Activated CD4-positive, CD25-positive, alpha-beta regulatory T cell treated with anti-CD3 and anti-CD28 coated beads, Interleukin-2, amount 50 U/mL, for 72 hours (primary cell): Measurements from ENCODE around the gene NUP214.
"Not testable (repeated sequence)": the region's sequence is repeated elsewhere in the genome, so short reads cannot be mapped to it uniquely, and the experiment has no call there.

Experiments
- DNase-seq: peaks from one replicate; pipeline ENCODE4 v3.0.0; 2021

NUP214 gene

DNA sequence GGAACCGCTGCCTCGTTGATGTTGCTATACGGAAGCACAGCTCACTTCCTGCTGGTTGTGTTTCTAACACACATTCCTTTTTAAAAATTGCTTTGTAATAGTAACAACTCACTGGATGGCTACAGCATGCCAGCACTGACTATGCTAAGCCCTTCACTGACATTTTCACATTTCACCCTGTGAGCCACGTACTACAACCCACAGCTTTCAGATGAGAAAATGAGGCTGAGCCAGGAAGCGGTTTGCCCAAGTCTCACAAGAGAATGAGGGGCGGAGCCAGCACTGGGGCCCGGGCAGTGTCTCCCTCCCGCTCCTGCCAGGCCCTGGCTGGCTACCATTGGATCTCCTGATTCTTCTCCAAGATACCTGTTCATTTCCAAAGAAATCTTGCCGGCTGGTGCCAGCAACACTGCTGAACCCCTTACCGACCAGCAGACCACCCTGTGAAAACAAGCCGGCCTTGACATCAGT, 112.6 kb downstream of the NUP214 start:
- peak; percentile 81 for DNase-seq

DNA sequence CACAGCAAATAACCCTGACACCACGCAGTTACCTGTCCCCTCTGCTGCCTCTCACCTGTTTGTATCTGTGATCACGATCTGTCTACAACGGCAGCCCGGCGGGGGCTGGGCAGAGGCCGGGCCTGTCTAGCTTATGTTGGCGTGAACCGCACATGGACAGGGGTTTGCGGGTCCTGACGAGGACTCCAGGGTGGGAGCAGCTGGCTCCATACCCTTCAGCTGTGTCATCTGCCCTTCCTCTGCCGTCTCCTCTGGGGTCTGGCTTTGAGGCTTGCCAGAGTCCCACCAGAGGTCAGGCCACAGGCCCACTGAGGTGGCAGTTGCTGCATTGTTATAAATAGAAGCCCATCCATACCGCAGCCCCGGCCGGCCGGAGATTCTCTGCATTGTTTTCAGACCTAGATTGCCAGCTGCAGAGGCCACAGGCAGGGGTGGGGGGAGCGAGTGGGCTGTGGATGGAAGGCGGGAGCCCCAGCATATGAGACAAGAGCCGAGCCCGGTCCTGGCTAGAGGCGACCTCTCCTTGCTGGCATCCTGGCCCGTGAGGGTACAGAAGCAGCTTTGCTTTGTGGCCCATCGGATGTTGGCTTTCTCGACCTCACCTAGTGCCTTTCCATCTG, 113.1 kb downstream of the NUP214 start:
- DNase-seq = no peak

DNA sequence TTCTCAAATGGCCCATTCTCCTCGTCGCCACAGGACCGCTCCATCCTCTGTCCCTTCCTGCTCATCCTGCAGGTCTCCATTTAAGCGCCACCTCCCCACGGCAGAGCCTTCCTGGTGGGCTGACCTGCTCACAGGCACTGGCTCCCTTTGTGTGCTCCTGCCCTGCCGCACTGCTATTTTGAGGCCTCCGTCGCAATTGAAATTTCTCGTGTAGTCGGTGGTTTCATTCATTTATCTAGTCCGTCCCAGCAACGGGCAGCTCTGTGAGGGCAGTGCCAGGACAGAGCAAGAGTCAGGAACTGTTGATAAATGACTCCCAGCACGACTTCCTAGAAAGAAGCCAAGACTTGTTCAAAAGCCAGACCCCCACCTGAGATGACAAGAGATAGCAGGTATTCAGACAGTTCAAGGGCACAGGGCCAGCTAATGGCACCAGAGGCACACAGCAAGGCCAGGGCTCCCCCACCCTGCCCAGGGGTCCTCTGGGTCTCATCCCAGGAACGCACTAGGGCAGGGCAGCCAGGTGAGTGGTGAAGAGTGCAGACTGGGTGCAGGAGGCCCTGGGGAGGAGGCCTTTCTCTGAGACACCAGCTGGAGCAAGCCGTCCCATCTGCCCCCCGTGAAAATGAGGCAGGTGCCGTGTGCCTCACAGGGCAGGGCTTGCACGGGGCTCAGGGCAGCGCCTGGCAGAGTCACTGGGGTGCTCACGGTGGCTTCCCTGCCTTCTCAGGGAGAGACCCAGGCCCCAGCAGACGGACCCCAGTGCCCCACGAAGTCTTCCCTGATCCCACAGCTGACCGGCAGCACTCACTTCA, 114.0 kb downstream of the NUP214 start:
- DNase-seq = no peak

DNA sequence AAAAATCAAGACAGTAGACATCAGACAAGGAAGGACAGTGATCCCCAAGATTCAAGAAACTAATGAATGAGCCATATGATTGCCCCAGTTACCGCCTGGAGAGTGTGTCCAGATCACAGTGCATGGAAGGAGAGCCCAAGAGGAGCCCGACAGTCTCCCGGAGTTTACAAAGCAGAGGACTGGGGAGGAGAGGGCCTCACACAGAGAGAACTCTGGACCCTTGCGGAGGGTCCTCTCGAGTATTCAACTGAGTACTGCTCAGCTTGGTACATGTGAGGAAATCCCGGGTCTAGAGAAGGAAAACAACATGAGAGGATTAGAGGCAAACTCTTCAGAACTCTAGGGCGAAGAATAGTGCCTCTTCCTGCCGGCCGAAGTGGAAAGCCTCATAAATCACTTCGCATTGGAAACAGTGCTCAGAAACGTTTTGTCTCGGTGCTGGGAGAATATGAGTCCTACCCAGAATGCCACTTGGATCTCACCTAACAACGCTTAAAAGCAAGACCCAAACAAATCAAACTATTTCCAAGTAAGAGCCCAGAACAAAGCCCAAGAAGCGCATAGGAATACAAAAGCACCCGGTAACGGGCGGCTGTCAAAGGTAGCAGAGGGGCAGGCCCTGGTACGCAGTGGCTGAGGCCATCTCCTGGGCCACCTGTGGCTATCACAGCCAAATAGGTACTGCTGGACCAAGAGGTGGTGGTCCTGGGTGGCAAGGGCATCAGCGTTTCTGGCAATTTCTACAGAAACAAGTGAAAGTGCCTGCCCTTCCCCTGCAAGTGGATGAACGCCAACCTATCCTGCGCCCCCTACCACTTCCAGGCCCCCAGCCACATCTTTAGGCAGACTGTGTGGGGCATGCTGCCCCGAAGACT, 114.9 kb downstream of the NUP214 start:
- DNase-seq = no peak

DNA sequence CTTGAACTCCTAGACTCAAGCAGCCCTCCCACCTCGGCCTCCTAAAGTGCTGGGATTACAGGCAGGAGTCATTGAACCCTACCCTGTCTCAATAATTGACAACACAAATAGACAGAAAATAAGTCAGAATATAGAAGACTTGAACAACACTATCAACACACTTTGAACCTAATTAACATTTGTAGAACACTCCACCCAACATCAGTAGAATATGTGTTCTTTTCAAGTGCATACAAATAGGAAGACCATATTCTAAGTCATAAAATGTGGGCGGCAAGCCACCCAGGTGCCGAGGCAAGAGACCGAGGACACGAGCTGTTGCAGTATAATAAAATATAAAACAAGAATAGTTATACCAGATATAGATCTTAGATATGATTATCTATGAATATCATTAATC, 118.9 kb downstream of the NUP214 start:
- not testable (repeated sequence) for DNase-seq

DNA sequence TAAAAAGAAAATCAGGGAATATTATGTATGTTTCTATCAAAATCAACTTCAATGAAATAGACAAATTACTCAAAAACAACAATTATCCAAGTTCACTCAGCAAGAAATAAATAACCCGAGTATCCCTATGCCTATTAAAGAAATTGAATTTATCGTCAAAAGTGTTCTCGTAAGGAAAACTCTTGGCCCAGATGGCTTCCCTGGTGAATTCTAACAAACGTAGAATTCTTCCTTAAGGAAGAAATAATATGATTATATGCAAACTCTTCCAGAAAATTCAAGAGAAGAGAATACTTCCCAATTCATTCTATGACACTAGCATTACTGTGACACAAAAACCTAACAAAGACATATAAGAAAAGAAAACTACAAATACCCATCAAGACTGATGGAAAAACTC, 121.2 kb downstream of the NUP214 start:
- no peak for DNase-seq

DNA sequence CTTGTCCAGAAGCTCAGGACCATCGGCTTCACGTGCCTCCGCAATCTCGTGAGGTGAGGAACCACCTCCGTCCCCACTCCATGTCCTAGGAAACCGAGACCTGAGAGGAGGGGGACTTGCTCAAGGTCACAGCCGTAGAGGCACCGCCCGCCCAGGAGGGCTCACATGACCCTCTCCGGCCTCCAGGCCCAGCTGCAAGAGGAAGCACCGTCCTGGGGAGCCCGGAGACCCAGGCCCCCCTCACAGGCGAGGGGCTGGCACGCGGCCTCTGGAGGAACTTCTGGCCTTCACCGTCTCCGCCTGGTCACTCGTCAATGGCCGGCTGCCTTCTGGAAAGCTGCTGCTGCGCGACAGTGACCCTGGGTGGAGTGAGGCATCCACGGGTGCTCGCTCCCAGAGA, 126.7 kb downstream of the NUP214 start:
- DNase-seq = no peak

DNA sequence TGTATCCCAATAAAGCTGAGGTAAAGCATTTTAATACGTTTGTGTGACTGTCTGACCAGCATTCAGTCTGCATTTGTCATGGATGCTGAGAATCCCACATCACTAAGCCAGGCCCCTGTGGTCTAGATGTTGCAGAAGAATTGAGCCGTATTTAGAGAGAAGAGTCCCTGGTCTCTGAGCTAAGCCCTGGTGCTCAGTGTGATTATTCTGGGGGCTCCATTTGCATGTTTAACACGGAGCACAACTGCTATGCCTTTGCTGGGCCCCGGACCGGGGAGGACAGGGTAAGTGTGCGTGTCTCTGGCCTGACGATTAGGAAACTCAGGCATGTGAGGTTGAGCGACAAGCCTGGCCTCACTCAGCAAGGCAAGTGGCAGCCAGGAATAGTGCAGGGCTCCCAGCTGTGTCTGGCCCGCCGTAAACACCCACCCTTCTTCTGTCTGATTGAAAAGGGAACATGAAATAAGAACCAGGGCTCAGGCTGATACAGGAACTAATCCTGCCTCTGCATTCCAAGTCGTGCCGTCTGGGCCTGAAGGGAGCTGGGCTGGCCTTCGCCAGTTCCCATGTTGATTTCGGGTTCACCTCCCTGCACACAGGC, 128.6 kb downstream of the NUP214 start:
- DNase-seq = no peak

DNA sequence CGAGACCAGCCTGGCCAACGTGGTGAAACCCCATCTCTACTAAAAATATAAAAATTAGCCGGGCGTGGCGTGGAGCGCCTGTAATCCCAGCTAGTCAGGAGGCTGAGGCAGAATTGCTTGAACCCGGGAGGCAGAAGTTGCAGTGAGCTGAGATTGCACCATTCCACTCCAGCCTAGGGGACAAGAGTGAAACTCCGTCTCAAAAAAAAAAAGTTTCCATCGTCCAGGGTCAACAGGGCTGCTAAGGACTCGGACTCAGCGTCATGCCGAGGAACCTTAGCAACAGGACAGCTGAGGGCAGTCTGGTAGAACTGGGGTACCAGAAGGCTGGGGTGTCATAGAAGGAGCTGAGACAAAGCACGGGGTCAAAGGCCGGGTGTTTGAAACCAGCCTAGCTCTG, 129.2 kb downstream of the NUP214 start:
- no peak for DNase-seq

DNA sequence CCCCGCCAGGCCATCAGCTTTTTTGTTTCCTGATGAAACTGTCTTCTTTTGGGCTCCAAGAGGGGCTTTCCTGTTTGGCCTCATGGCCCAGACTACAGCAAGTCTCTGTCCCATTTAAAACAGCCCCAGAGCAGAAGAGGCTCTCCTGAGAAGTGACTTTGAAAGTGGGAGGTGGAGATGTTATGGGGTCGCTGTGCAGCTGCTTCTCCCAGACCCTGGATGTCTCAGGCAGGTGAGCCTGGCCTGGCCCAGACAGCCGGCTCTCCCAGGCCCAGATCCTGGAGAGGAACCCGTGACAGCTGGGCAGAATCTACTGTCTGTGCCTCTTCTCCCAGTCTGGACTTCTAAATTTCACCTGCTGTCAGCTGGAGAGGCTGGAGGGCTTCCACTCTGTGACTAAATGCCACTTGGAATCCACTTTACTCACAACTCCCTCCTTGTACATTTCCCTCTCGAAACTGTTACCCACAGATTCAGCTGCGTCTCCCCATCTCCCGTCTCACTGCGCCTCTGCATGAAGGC, 130.4 kb downstream of the NUP214 start:
- DNase-seq = no peak

DNA sequence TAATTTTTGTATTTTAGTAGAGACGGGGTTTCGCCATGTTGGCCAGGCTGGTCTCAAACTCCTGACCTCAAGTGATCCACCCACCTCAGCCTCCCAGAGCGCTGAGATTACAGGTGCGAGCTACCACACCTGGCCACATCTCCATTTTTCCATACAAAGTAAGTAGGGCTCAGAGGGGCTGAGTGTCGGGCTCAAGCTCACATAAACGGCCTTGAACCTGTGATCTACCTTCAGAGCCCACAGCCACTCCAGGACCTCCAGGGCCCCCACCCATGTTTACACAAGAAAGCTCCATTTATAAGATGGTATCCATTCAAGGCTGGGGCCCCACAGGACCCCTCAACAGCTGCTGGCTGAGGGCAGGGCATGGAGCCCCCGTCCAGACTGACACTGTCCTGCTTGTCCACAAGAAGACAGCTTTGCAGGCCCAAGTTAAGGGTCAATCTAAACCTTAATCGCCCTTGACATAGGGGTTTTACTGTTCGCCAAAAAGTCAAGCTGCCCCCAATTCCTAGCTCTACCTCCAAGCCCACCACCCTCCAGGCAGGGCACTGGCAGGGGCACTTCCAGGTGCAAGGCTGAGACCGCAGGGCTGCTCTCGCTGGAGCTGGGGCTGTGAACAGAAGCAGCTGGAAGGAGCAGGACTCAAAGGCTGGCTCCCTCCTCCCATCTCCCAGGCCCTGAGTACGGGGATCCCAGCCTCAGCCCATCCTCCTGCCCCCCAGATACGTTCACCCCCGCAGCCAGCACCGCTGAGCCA, 132.1 kb downstream of the NUP214 start:
- DNase-seq = no peak

DNA sequence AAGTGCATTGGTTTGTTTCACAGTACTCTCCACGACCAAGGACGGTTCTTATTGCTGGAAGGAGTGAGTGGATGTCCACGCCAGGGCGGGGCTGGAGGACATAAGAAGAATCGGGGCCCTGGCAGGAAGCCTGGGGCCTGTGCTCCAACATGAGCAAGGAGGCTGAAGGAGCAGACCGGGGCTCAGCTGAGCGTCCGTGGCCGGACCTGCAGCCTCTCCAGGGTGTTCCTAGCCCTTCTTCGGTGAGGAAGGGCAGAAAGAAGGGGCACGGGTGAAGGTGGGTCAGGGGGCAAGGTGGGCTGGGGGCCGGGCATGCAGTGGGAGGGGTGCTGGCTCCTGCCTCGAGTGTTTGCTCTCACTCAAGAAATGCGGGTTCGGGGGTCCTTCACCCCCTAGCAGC, 132.8 kb downstream of the NUP214 start:
- no peak for DNase-seq

DNA sequence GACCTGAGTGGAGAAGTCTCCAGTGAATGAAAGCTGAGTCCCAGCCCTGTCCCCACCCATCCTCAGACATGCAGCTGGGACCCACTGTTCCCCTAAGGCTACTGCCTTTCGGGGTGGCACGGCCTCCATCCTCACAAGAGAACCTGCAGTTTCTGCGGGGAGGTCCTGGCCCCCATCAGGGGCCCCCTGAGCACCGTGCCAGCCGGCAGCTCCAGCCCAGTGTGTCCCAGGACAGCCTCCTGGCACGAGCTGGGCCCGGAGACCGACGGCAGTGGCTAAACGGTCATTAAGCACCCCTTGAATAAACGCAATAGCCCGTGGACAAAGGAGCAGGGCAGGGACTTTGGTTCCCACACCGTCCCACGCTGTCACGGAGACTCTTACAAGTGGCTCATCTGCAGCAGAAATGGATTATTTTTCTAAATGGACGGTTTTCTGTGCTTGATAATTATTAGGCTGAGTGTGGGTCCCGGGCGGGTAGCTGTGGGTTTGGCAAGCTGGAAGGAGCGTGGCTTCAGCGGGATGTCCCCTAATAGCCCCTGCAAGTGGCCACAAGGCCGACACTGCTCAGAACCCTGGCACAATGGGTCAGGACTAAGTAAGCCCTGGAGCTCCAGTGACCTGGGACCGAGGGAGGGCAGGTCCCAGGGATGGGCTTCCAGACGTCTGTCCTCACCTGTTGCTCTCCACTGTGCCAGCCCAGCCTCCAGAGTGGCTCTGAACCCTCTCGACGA, 133.5 kb downstream of the NUP214 start:
- no peak for DNase-seq

DNA sequence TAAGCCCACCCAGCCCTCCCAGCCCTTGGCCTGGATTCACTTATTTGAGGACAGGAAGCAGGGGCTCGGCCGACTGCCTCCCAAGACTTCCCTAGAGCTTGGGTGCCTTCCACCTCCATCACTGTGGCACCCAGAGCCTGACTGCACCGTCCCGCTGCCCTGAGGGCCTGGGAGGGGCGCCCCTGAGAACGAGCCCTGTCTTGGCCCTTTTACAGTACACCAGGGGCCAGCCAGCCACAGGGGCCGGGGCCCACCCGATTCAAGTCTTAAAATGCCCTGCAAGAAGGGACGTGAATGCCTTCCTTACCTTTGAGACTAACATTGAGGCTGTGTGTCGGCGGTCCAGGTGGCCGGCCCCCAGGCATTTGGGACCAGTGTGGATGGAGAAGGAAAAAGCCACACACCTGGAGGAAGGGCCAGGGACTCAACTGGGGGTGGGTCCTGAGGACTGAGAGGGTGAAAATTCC, 134.1 kb downstream of the NUP214 start:
- DNase-seq = no peak

DNA sequence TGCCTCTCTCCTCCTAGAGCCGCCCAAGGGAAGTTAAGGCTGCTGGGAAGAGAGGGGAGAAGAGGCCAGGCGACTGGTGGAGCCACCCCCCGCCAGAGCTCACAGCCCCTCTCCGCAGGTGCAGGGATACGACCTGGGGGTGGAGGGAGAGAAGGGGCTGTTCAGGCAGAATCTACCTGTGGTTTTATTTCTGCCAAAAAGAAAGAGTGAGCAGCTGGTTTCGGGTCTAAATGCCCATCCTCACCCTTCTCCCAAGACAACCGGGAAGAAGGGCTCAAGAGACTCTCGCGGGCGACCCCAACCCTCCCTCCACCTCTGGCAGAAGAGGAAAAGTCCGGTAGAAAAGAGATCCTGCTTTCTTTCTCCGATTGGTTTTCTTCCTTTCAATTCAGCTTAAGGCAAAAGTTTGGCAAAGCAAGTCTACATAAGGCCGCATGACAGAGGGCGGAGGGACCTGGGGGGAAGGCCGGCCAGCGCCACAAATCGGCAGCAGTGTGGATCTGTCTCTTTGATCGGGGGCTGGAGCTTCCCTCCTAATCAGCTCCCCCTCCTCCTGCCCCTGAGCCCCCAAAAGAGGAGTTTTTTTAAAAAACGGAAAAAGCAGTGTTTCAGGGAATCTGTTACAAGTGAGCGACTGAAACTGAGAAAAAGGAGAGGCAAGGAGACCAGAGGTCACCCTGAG, 134.7 kb downstream of the NUP214 start:
- DNase-seq = no peak

DNA sequence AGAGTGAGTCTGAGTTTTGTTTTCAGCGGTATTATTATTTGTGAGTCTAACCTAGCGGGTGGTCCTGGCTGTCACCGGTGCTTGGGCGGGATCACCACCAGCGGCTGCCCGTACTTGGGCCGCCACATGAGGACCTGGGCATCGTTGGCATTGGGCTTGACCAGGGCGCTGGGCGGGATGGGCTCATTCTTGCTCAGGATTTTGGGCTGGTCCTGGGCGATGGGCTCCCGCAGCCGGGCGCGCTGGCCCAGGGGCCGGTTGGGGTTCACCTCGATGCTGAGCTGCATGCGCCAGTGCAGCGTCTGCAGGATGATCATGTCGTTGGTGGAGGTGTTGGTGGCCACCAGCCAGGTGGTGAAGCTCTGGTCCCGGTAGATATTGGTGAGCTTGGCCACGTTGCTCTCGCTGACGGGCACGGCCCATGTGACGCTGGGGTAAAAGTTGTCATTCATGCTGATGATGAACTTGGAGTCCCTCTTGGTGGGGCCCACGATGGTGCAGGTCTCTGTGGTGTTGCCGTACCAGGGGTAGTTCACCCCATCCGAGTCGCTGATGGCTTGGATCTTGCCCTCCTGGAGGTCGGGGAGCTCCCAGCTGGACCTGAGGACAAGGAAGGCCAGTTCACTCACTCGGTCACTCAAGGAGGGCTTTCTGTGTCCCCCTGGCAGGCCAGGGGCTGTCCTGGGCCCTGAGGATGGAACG, 135.5 kb downstream of the NUP214 start:
- no peak for DNase-seq

DNA sequence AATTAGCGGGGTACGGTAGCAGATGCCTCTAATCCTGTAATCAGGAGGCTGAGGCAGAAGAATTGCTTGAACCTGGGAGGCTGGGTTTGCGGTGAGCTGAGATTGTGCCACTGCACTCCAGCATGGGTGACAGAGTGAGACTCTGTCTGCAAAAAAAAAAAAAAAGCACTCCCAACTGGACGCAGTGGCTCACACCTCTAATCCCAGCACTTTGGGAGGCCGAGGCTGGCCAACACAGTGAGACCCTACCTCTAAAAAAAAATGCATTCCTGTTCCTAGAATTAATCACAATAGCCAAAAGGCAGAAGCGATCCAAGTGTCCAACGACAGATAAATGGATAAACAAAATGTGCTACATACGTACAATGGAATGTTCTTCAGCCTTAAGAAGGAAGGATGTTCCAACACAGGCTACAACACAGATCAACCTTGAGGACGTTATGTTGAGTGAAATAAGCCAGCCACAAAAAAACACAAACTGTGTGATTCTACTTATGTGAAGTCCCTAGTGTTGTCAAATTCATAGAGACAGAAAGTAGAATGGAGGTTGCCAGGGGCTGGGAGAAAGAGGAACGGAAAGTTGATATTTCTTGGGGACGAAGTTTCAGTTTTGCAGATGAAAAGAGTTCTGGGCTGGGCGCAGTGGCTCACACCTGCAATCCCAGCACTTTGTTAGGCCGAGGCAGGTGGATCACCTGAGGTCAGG, 137.1 kb downstream of the NUP214 start:
- DNase-seq = no peak

DNA sequence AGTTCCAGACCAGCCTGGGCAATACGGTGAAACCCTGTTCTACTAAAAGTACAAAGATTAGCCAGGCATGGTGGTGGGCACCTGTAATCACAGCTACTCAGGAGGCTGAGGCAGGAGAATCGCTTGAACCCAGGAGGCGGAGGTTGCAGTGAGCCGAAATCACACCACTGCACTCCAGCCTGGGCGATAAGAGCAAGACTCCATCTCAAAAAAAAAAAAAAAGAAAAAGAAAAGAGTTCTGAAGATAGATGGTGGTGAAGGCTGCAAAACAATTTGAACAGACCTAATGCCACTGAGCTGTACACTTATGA, 137.6 kb downstream of the NUP214 start:
- DNase-seq = not testable (repeated sequence)

DNA sequence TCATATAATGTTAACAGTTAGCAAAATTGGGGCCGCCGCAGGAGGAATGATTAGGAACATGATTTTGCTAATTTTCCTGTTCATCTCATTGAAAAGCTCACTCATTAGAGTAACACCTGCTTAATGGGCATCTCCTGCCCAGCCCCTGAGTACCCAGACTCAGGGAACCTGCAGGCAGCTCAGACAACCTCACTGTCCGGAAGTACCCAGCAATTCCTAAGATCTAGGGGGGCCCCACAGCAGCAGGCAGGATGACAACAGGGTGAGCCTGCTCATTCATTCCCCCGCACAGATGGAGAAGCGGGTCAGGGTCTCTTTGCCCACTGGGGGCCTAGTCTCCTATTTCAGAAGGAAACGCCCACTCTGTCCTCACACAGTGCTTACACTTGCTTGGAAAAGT, 138.3 kb downstream of the NUP214 start:
- DNase-seq = no peak

DNA sequence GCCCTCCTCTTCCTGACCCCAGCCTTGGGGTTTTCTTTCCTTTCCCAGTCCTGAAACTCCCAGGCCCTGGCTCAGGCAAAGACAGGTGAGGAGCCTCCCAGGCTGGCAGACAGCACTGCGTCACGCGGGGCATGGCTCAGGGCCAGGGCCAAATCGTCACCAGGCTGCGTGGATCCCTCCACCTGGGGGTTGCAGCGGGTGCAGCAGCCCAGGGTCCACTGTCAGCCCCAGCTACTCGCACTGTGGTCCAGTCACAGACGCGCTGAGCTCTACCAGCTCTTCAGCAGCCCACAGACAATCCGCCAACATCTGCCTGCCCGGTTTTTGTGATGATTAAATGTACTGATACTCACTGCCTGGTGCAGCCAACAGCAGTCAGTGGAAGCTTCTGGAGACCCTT, 138.8 kb downstream of the NUP214 start:
- no peak for DNase-seq
